Measurements from ENCODE around the gene ATF5.
"Not testable (repeated sequence)": the region's sequence is repeated elsewhere in the genome, so short reads cannot be mapped to it uniquely, and the experiment has no call there.

Gene ATF5

DNA sequence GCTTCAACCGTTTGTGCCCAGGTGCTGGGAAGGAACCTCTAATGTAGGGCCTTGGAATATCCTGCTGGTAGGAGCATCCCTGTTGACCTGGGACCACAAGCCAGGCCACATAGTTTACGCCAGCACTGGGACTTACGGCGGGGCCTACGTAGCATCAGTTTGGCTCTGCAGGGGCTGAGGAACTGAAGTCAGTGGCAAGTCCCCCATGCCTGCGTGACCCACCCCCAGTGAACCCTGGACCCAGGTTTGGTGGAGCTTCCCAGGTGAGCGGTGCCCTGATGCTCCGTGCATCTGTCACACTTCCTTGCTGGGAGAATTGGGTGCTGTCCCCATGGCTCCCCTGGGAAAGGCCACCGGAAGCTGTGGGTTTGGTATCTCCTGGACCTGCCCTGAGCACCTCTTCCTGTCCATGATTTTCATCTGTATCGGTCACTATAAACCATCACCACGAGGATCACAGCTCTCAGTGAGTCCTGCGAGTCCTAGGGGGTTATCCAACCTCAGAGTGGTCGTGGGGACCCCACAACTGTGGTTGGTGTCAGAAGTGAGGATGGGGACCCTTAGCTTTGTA, 22.0 kb downstream of the ATF5 start:
- Histone ChIP-seq H3K9me3 (ENCODE audit: control insufficient read depth, low read length) (no peaks in the 10 kb centered on the region), H3K36me3 (ENCODE audit: control insufficient read depth, insufficient read depth, low read length) (no peaks in the 10 kb centered on the region), H3K27ac (ENCODE audit: low read depth, low read length, severe bottlenecking) (no peak overlapping the region), H3K4me1 (ENCODE audit: control insufficient read depth, insufficient read depth, low read length, poor library complexity, severe bottlenecking) (no peaks in the 10 kb centered on the region), H3K4me3 (ENCODE audit: extremely low read depth, insufficient read depth, low read length, poor library complexity, severe bottlenecking) (no peak overlapping the region)
- WGBS, 2 experiments (ENCODE audit: insufficient coverage in 2 of 2), result 87 to 89% methylated on average over 12 to 13 of the region's 13 CpGs

DNA sequence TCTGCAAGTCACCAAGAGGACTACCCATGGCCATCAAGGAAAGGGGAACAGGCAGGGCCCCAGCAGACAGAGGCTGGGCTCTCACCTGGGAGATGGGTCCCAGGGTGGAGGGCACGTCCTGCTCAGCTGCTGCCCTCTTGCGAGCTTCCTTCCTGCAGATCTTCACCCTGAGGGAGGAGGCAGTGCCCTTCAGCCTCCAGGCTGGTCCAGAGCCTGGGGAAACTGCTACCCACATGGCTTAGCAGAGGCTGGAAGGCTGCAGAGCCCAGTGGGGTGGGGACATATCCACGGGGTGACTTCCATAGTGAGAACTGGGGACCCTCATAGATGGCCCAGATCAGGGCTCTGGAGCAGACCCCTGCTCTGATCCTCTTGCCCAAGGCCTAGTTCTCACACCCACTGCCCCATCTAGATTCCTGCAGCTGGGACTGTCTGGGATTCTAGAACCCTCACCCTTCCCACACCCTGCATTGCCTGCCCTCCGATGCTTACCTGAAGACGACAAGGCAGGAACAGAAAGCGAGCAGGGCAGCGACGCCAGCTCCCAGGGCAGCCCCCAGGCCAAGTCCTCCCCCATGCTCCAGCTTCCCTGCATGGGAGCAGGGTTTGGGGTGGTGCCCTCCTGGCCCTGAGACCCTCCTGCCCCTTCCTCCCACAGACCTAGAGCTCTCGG, 22.9 kb downstream of the ATF5 start:
- WGBS, 2 experiments (ENCODE audit: insufficient coverage in 2 of 2), result 95 to 97% methylated on average over 4 to 8 of the region's 9 CpGs
- H3K4me1 ChIP-seq (ENCODE audit: control insufficient read depth, insufficient read depth, low read length, poor library complexity, severe bottlenecking), result no peaks in the 10 kb centered on the region
- H3K9me3 ChIP-seq (ENCODE audit: control insufficient read depth, low read length), result no peaks in the 10 kb centered on the region
- H3K4me3 ChIP-seq (ENCODE audit: extremely low read depth, insufficient read depth, low read length, poor library complexity, severe bottlenecking), result no peak overlapping the region
- no peak overlapping the region for H3K27ac ChIP-seq (ENCODE audit: low read depth, low read length, severe bottlenecking)
- H3K36me3 ChIP-seq (ENCODE audit: control insufficient read depth, insufficient read depth, low read length), result no peaks in the 10 kb centered on the region

DNA sequence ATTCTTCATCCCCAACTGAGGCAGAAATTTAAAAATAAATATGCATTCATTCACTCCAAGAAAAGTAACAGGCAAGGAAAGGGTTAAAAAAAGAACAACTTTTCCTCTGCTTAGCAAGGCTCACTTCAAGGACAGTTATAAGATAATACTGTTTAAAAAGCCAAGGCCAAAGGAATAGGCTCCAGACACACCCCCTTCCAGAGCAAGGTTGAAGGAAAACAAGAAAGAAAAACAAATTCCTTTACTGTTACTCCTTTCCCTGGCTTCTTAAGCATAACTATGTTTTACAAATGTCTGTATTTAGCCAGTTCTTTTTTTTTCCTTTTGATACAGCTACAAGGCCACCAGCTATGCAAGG, 23.5 kb downstream of the ATF5 start:
- H3K36me3 ChIP-seq (ENCODE audit: control insufficient read depth, insufficient read depth, low read length), result no peaks in the 10 kb centered on the region

GRCh38 chr19:49952906-49953305, 23.9 kb downstream of the ATF5 start:
- no peaks in the 10 kb centered on the region for H3K4me1 ChIP-seq (ENCODE audit: control insufficient read depth, insufficient read depth, low read length, poor library complexity, severe bottlenecking)
- WGBS, 2 experiments (ENCODE audit: insufficient coverage in 2 of 2), result 92 to 97% methylated on average over 13 of the region's 13 CpGs
- H3K9me3 ChIP-seq (ENCODE audit: control insufficient read depth, low read length), result no peaks in the 10 kb centered on the region
- no peaks in the 10 kb centered on the region for H3K36me3 ChIP-seq (ENCODE audit: control insufficient read depth, insufficient read depth, low read length)
- no peak overlapping the region for H3K4me3 ChIP-seq (ENCODE audit: extremely low read depth, insufficient read depth, low read length, poor library complexity, severe bottlenecking)
- no peak overlapping the region for H3K27ac ChIP-seq (ENCODE audit: low read depth, low read length, severe bottlenecking)

More for the DNA sequence above, 23.5 kb downstream of the ATF5 start:
- Histone ChIP-seq H3K4me1 (ENCODE audit: control insufficient read depth, insufficient read depth, low read length, poor library complexity, severe bottlenecking) (no peaks in the 10 kb centered on the region), H3K27ac (ENCODE audit: low read depth, low read length, severe bottlenecking) (no peak overlapping the region), H3K4me3 (ENCODE audit: extremely low read depth, insufficient read depth, low read length, poor library complexity, severe bottlenecking) (no peak overlapping the region), H3K9me3 (ENCODE audit: control insufficient read depth, low read length) (no peaks in the 10 kb centered on the region)

- H3K27ac ChIP-seq (ENCODE audit: low read depth, low read length, severe bottlenecking), result no peak overlapping the region
- 87 to 95% methylated on average over 4 to 6 of the region's 7 CpGs for WGBS, 2 experiments (ENCODE audit: insufficient coverage in 2 of 2)
Measured at GRCh38 chr19:49953416-49953815, 24.4 kb downstream of the ATF5 start.

GRCh38 chr19:49954092-49954829, 25.3 kb downstream of the ATF5 start:
- H3K4me1 ChIP-seq (ENCODE audit: control insufficient read depth, insufficient read depth, low read length, poor library complexity, severe bottlenecking), result no peaks in the 10 kb centered on the region
- no peaks in the 10 kb centered on the region for H3K9me3 ChIP-seq (ENCODE audit: control insufficient read depth, low read length)
- no peak overlapping the region for H3K27ac ChIP-seq (ENCODE audit: low read depth, low read length, severe bottlenecking)
- no peak overlapping the region for H3K4me3 ChIP-seq (ENCODE audit: extremely low read depth, insufficient read depth, low read length, poor library complexity, severe bottlenecking)
- no peaks in the 10 kb centered on the region for H3K36me3 ChIP-seq (ENCODE audit: control insufficient read depth, insufficient read depth, low read length)
- 65 to 67% methylated on average over 12 of the region's 12 CpGs for WGBS, 2 experiments (ENCODE audit: insufficient coverage in 2 of 2)

More at GRCh38 chr19:49953416-49953815, 24.4 kb downstream of the ATF5 start:
- H3K9me3 ChIP-seq (ENCODE audit: control insufficient read depth, low read length), result no peaks in the 10 kb centered on the region
- H3K4me1 ChIP-seq (ENCODE audit: control insufficient read depth, insufficient read depth, low read length, poor library complexity, severe bottlenecking), result no peaks in the 10 kb centered on the region
- no peak overlapping the region for H3K4me3 ChIP-seq (ENCODE audit: extremely low read depth, insufficient read depth, low read length, poor library complexity, severe bottlenecking)
- no peaks in the 10 kb centered on the region for H3K36me3 ChIP-seq (ENCODE audit: control insufficient read depth, insufficient read depth, low read length)

GRCh38 chr19:49954933-49955332, 25.9 kb downstream of the ATF5 start:
- H3K9me3 ChIP-seq (ENCODE audit: control insufficient read depth, low read length), result no peaks in the 10 kb centered on the region
- H3K4me3 ChIP-seq (ENCODE audit: extremely low read depth, insufficient read depth, low read length, poor library complexity, severe bottlenecking), result no peak overlapping the region
- no peaks in the 10 kb centered on the region for H3K4me1 ChIP-seq (ENCODE audit: control insufficient read depth, insufficient read depth, low read length, poor library complexity, severe bottlenecking)
- no peak overlapping the region for H3K27ac ChIP-seq (ENCODE audit: low read depth, low read length, severe bottlenecking)
- no peaks in the 10 kb centered on the region for H3K36me3 ChIP-seq (ENCODE audit: control insufficient read depth, insufficient read depth, low read length)
- 93 to 94% methylated on average over 9 to 11 of the region's 11 CpGs for WGBS, 2 experiments (ENCODE audit: insufficient coverage in 2 of 2)

GRCh38 chr19:49956115-49956495, 27.1 kb downstream of the ATF5 start:
- no peak overlapping the region for H3K27ac ChIP-seq (ENCODE audit: low read depth, low read length, severe bottlenecking)
- H3K4me3 ChIP-seq (ENCODE audit: extremely low read depth, insufficient read depth, low read length, poor library complexity, severe bottlenecking), result no peak overlapping the region
- H3K36me3 ChIP-seq (ENCODE audit: control insufficient read depth, insufficient read depth, low read length), result no peaks in the 10 kb centered on the region
- 90 to 94% methylated on average over 9 of the region's 9 CpGs for WGBS, 2 experiments (ENCODE audit: insufficient coverage in 2 of 2)
- H3K9me3 ChIP-seq (ENCODE audit: control insufficient read depth, low read length), result peaks cover under 1% of the 10 kb centered on the region
- H3K4me1 ChIP-seq (ENCODE audit: control insufficient read depth, insufficient read depth, low read length, poor library complexity, severe bottlenecking), result no peaks in the 10 kb centered on the region

- no peak overlapping the region for H3K4me3 ChIP-seq (ENCODE audit: extremely low read depth, insufficient read depth, low read length, poor library complexity, severe bottlenecking)
- H3K9me3 ChIP-seq (ENCODE audit: control insufficient read depth, low read length), result peaks cover 4% of the 10 kb centered on the region
- H3K27ac ChIP-seq (ENCODE audit: low read depth, low read length, severe bottlenecking), result no peak overlapping the region
- H3K36me3 ChIP-seq (ENCODE audit: control insufficient read depth, insufficient read depth, low read length), result no peaks in the 10 kb centered on the region
- WGBS, 2 experiments (ENCODE audit: insufficient coverage in 2 of 2), result 83 to 85% methylated on average over 10 of the region's 10 CpGs
- H3K4me1 ChIP-seq (ENCODE audit: control insufficient read depth, insufficient read depth, low read length, poor library complexity, severe bottlenecking), result no peaks in the 10 kb centered on the region
Measured at GRCh38 chr19:49957262-49957915, 28.4 kb downstream of the ATF5 start.

DNA sequence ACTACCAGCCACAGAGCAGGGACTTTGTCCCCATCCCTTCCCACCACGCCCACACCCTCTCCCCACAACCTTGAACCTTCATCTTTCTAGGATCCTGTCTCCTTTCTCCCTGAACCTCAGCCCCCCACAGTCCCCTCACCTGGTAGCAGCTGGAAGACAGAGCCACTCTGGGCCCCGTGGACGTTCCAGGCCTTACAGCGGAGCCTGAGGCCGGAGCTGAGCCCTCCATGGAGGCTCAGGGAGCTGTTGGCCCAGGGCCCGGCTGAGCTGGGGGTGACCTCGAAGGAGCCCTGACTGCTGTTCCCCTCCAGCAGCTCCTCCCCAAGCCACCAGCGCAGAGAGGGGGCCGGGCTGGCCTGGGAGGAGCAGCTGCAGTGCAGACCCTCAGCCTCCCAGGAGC, 29.1 kb downstream of the ATF5 start:
- H3K4me3 ChIP-seq (ENCODE audit: extremely low read depth, insufficient read depth, low read length, poor library complexity, severe bottlenecking); H3K27ac ChIP-seq (ENCODE audit: low read depth, low read length, severe bottlenecking); H3K9me3 ChIP-seq (ENCODE audit: control insufficient read depth, low read length); H3K4me1 ChIP-seq (ENCODE audit: control insufficient read depth, insufficient read depth, low read length, poor library complexity, severe bottlenecking); H3K36me3 ChIP-seq (ENCODE audit: control insufficient read depth, insufficient read depth, low read length): not testable (repeated sequence)
- WGBS, 2 experiments (ENCODE audit: insufficient coverage in 2 of 2), result 78 to 83% methylated on average over 4 to 6 of the region's 9 CpGs
